ENCODE data around the gene FGF14.

Gene FGF14

GRCh38 chr13:102401265-102401664 is 583 bp downstream of the FGF14 start:
- DNase-seq (ENCODE audit: extremely low read depth, low read depth) = no peak

DNA sequence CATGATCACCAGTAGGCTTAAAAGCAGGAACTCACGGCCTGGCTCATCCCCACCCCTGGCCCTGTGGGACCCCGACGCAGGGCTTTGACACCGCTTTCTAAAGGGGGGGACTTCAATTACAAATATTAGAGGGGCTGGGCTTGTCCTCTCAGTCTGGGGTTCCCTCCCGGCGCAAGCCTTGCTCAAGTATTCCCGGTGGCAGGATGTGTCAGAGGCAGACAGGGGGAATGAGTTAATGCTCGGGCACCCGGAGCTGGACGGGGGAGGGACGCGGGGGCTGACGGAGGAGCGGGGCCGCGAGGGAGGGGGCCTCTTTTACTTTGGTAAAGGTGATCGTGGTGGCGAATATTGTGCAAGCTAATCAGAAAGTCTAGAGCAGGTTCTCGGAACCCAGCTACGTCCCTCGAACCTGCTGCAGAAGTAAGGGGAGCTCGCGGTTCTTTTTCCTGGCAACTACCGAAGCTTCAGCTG is 1.1 kb downstream of the FGF14 start:
- TF ChIP-seq, protein P1, sequence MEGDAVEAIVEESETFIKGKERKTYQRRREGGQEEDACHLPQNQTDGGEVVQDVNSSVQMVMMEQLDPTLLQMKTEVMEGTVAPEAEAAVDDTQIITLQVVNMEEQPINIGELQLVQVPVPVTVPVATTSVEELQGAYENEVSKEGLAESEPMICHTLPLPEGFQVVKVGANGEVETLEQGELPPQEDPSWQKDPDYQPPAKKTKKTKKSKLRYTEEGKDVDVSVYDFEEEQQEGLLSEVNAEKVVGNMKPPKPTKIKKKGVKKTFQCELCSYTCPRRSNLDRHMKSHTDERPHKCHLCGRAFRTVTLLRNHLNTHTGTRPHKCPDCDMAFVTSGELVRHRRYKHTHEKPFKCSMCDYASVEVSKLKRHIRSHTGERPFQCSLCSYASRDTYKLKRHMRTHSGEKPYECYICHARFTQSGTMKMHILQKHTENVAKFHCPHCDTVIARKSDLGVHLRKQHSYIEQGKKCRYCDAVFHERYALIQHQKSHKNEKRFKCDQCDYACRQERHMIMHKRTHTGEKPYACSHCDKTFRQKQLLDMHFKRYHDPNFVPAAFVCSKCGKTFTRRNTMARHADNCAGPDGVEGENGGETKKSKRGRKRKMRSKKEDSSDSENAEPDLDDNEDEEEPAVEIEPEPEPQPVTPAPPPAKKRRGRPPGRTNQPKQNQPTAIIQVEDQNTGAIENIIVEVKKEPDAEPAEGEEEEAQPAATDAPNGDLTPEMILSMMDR (IDR thresholded peaks at IDR 0.05; ENCODE audit: low read depth, low read length) = no peak
- no peak for DNase-seq (ENCODE audit: extremely low read depth, low read depth)

More at GRCh38 chr13:102401265-102401664, 583 bp downstream of the FGF14 start:
- TF ChIP-seq, protein P1 (IDR thresholded peaks at IDR 0.05; ENCODE audit: low read depth, low read length) = no peak

DNA sequence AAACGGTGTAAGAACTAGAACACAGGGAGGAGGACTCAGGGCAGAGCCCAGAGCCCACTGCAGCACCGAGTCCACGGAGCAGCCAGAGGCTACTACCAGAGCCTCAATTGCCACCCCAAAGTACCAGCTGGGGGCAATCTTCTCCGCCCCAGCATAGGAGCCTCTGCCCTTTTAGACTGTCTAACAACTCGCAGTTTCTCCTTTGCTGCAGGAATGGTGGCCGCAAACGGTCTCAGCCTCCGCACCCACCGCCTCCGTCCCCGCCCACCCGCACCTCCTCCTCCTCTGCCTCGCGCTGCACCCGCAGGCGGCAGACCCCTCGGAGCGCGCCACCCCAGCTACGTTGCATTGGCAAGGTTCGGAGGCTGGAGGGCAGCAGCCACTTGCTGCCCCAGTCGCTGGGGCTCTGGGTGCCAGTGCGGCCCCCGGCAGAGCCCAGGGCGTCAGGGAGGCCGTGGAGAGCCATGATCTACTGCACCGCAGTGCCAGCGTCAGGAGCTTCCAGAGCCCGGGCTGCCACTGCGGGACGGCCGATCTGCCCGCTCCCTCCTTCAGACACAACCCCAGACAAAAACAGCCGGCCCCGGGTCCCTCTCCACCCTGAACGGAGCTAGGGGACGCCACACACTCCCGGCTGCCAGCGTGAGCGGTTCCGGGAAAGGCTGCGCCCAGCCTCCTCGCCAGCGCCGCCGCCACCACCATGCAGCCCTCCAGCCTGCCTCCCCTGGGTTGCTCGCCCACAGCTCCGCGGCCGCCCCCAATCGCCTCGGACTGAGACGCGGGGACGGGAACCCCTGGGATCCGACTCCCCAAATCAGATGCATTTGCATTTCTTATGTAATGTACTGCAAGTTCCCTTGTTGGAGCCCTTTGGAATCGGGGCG is 1.8 kb downstream of the FGF14 start:
- DNase-seq (ENCODE audit: extremely low read depth, low read depth) = no peak
- TF ChIP-seq, protein P1 (IDR thresholded peaks at IDR 0.05; ENCODE audit: low read depth, low read length) = peak; percentile 20

DNA sequence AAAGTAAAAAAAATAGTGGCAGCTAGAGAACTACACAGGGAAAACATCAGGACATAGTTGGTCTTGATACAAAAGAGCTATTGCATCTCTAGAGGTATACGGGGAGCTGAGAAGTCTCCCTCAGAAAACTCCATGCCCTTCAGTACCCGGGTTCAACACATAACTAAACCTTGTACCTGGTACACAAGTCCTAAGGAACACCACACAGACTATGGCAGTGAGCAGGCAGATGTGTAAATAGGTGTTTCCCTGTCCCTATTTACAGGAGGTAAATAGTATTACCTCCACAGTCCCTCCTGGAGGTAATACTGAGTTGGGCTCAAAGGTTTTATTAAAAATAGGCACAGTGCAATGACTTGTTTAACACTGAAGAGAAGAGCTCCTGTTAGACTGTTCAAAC is 5.9 kb downstream of the FGF14 start:
- DNase-seq (ENCODE audit: extremely low read depth, low read depth) = no peak
- TF ChIP-seq, protein P1 (IDR thresholded peaks at IDR 0.05; ENCODE audit: low read depth, low read length) = no peak

DNA sequence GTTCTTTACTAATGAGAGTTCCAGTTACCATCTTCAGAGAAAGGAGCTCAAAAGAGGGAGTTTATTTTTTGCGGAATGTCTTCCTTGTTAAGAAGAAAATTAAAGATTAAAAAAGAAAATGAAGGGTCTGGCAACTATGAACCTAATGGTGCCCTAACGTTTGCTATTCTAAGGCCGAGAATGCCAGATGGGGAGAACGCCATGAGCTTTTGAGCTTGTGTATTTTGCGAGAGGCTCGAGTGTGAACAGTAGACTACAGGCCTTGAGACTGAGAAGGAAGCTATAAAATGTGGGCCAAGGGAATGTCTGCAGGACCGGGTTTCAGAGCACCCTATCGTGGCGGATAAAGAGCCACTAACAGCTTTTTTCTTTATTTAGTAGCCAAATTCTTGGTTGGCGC is 6.7 kb downstream of the FGF14 start:
- no peak for DNase-seq (ENCODE audit: extremely low read depth, low read depth)
- TF ChIP-seq, protein P1 (IDR thresholded peaks at IDR 0.05; ENCODE audit: low read depth, low read length) = no peak

- DNase-seq (ENCODE audit: extremely low read depth, low read depth) = peak; percentile 63
- TF ChIP-seq, protein P1 (IDR thresholded peaks at IDR 0.05; ENCODE audit: low read depth, low read length) = peak; percentile 35
Measured at GRCh38 chr13:102394158-102395053, 7.4 kb downstream of the FGF14 start.
